CD4-positive, alpha-beta T cell treated with Interleukin-6 at 100 ng/mL for 8 hours (primary cell): ENCODE measurements around the gene PLCB1.

Experiments
- DNase-seq: peaks from one replicate; pipeline ENCODE4 v3.0.0-alpha.2; 2020; ENCODE audit warnings: mixed read lengths, low spot score

Gene PLCB1

GRCh38 chr20:8657664-8658063 lies 525.6 kb downstream of the PLCB1 start:
- no peak for DNase-seq

GRCh38 chr20:8658103-8658502 lies 526.0 kb downstream of the PLCB1 start:
- DNase-seq = no peak

- no peak for DNase-seq
Observed at GRCh38 chr20:8661229-8661952, 529.3 kb downstream of the PLCB1 start.

- DNase-seq = no peak
Observed at GRCh38 chr20:8662433-8662954, 530.4 kb downstream of the PLCB1 start.

GRCh38 chr20:8663424-8663823 lies 531.4 kb downstream of the PLCB1 start:
- no peak for DNase-seq

GRCh38 chr20:8664778-8665177 lies 532.7 kb downstream of the PLCB1 start:
- DNase-seq = no peak

GRCh38 chr20:8667306-8667705 lies 535.2 kb downstream of the PLCB1 start:
- DNase-seq = no peak

GRCh38 chr20:8670207-8670892 lies 538.3 kb downstream of the PLCB1 start:
- no peak for DNase-seq

- DNase-seq = no peak
Observed at GRCh38 chr20:8670893-8671215, 538.8 kb downstream of the PLCB1 start.

GRCh38 chr20:8671370-8671961 lies 539.4 kb downstream of the PLCB1 start:
- DNase-seq = no peak

- no peak for DNase-seq
Observed at GRCh38 chr20:8673116-8673515, 541.0 kb downstream of the PLCB1 start.

- DNase-seq = no peak
Observed at GRCh38 chr20:8675896-8676295, 543.8 kb downstream of the PLCB1 start.

- DNase-seq = no peak
Observed at GRCh38 chr20:8678098-8678776, 546.2 kb downstream of the PLCB1 start.

GRCh38 chr20:8689337-8689736 lies 557.3 kb downstream of the PLCB1 start:
- no peak for DNase-seq

- DNase-seq = no peak
Observed at GRCh38 chr20:8690074-8690473, 558.0 kb downstream of the PLCB1 start.

- no peak for DNase-seq
Observed at GRCh38 chr20:8693709-8694108, 561.6 kb downstream of the PLCB1 start.

- DNase-seq = no peak
Observed at GRCh38 chr20:8700756-8701155, 568.7 kb downstream of the PLCB1 start.

GRCh38 chr20:8706961-8707700 lies 575.1 kb downstream of the PLCB1 start:
- no peak for DNase-seq

- no peak for DNase-seq
Observed at GRCh38 chr20:8709627-8710026, 577.6 kb downstream of the PLCB1 start.

GRCh38 chr20:8711501-8711900 lies 579.4 kb downstream of the PLCB1 start:
- DNase-seq = no peak

GRCh38 chr20:8714206-8714605 lies 582.1 kb downstream of the PLCB1 start:
- DNase-seq = no peak

GRCh38 chr20:8718279-8718678 lies 586.2 kb downstream of the PLCB1 start:
- no peak for DNase-seq
